ENCODE measurements around the gene ECHS1.
"Not testable (repeated sequence)": the region's sequence is repeated elsewhere in the genome, so short reads cannot be mapped to it uniquely, and the experiment has no call there.

Gene ECHS1

GRCh38 chr10:133327651-133328357 lies 45.4 kb downstream of the ECHS1 start:
- no peak overlapping the region for H3K27ac ChIP-seq
- no peak for DNase-seq (ENCODE audit: low read depth, low spot score)

GRCh38 chr10:133326745-133327650 lies 46.2 kb downstream of the ECHS1 start:
- DNase-seq (ENCODE audit: low read depth, low spot score) = no peak
- H3K27ac ChIP-seq = no peak overlapping the region

GRCh38 chr10:133326223-133326551 lies 47.0 kb downstream of the ECHS1 start:
- H3K27ac ChIP-seq = no peak overlapping the region
- no peak for DNase-seq (ENCODE audit: low read depth, low spot score)

GRCh38 chr10:133325440-133326222 lies 47.5 kb downstream of the ECHS1 start:
- no peak overlapping the region for H3K27ac ChIP-seq
- no peak for DNase-seq (ENCODE audit: low read depth, low spot score)

GRCh38 chr10:133324857-133325260 lies 48.3 kb downstream of the ECHS1 start:
- no peak for DNase-seq (ENCODE audit: low read depth, low spot score)
- H3K27ac ChIP-seq = no peak overlapping the region

GRCh38 chr10:133324198-133324792 lies 48.9 kb downstream of the ECHS1 start:
- DNase-seq (ENCODE audit: low read depth, low spot score) = no peak
- no peak overlapping the region for H3K27ac ChIP-seq

GRCh38 chr10:133322064-133322709 lies 51.0 kb downstream of the ECHS1 start:
- not testable (repeated sequence) for H3K27ac ChIP-seq; DNase-seq (ENCODE audit: low read depth, low spot score)

- H3K27ac ChIP-seq; DNase-seq (ENCODE audit: low read depth, low spot score): not testable (repeated sequence)
These were observed 52.2 kb downstream of the ECHS1 start for GRCh38 chr10:133320852-133321422.

- no peak overlapping the region for H3K27ac ChIP-seq
These were observed 54.5 kb downstream of the ECHS1 start for GRCh38 chr10:133318494-133319127.

GRCh38 chr10:133316732-133317131 lies 56.4 kb downstream of the ECHS1 start:
- DNase-seq (ENCODE audit: low read depth, low spot score) = no peak
- no peak overlapping the region for H3K27ac ChIP-seq

More at GRCh38 chr10:133318494-133319127, 54.5 kb downstream of the ECHS1 start:
- no peak for DNase-seq (ENCODE audit: low read depth, low spot score)

GRCh38 chr10:133316266-133316665 lies 56.9 kb downstream of the ECHS1 start:
- no peak for DNase-seq (ENCODE audit: low read depth, low spot score)
- H3K27ac ChIP-seq = no peak overlapping the region

GRCh38 chr10:133315847-133316246 lies 57.3 kb downstream of the ECHS1 start:
- no peak overlapping the region for H3K27ac ChIP-seq
- no peak for DNase-seq (ENCODE audit: low read depth, low spot score)

- no peak for DNase-seq (ENCODE audit: low read depth, low spot score)
- H3K27ac ChIP-seq = no peak overlapping the region
These were observed 58.2 kb downstream of the ECHS1 start for GRCh38 chr10:133314911-133315310.

- no peak for DNase-seq (ENCODE audit: low read depth, low spot score)
- H3K27ac ChIP-seq = no peak overlapping the region
These were observed 60.0 kb downstream of the ECHS1 start for GRCh38 chr10:133313192-133313591.

GRCh38 chr10:133312769-133313145 lies 60.4 kb downstream of the ECHS1 start:
- DNase-seq (ENCODE audit: low read depth, low spot score) = no peak
- no peak overlapping the region for H3K27ac ChIP-seq
